Natural killer cell (primary cell): Measurements from ENCODE around the gene MYO1D. TPM values are rescaled to one million over a fixed set of nuclear protein-coding genes. Genes with fewer than 3 reads are reported as not detected.

Experiments
- ATAC-seq, 3 donors: fragments of 150-1000 bp in 2 of 3; fragments of 200-7000 bp in 1 of 3; cut with Tn5 transposase; 1 replicate in 1 of 3; 2 replicates in 2 of 3; pipeline ENCODE4 v1.10.0; 2021; ENCODE audit warnings: mild to moderate bottlenecking in 2 of 3, moderate library complexity in 2 of 3
- DNase-seq, 2 donors: peaks; one replicate each; pipeline versions ENCODE4 v3.0.0 to v3.0.0-alpha.2; 2013 to 2021; ENCODE audit warnings: mixed read lengths in 1 of 2
- H3K27ac ChIP-seq: one replicate; pipeline ENCODE4 v1.5.1; 2013; ENCODE audit warnings: mild to moderate bottlenecking, low read length
- H3K27me3 ChIP-seq: one replicate; pipeline ENCODE4 v1.6.1; 2013; ENCODE audit warnings: low read length; ENCODE audit not compliant: control insufficient read depth, insufficient read depth
- H3K36me3 ChIP-seq: one replicate; pipeline ENCODE4 v1.6.1; 2013; ENCODE audit warnings: low read length; ENCODE audit not compliant: control insufficient read depth, insufficient read depth
- H3K4me1 ChIP-seq: one replicate; pipeline ENCODE4 v1.6.1; 2013; ENCODE audit warnings: low read length; ENCODE audit not compliant: control insufficient read depth, insufficient read depth
- H3K4me3 ChIP-seq: one replicate; pipeline ENCODE4 v1.5.1; 2013; ENCODE audit warnings: low read length
- H3K9me3 ChIP-seq: one replicate; pipeline ENCODE4 v1.6.1; 2013; ENCODE audit warnings: low read length; ENCODE audit not compliant: control insufficient read depth, insufficient read depth
- H3K27ac Mint-ChIP-seq, 2 donors: one replicate each; pipeline ENCODE4 v1.8.0; 2022; ENCODE audit warnings: mild to moderate bottlenecking in 2 of 2, mixed read lengths in 2 of 2, moderate library complexity in 1 of 2
- H3K27me3 Mint-ChIP-seq, 2 donors: one replicate each; pipeline ENCODE4 v1.8.0; 2022; ENCODE audit warnings: low read depth in 2 of 2, mixed read lengths in 2 of 2
- H3K36me3 Mint-ChIP-seq: one replicate; pipeline ENCODE4 v1.8.0; 2022; ENCODE audit warnings: mixed read lengths
- H3K4me1 Mint-ChIP-seq, 2 donors: one replicate each; pipeline ENCODE4 v1.8.0; 2022; ENCODE audit warnings: mixed read lengths in 2 of 2
- H3K4me3 Mint-ChIP-seq: one replicate; pipeline ENCODE4 v1.8.0; 2022; ENCODE audit warnings: mild to moderate bottlenecking, moderate library complexity, mixed read lengths
- H3K9me3 Mint-ChIP-seq, 2 donors: one replicate each; pipeline ENCODE4 v1.8.0; 2022; ENCODE audit warnings: mixed read lengths in 2 of 2
- CTCF ChIP-seq: fragments of 200-600 bp; IDR thresholded peaks from one replicate; pipeline ENCODE4 v1.8.0; 2022; ENCODE audit warnings: antibody characterized with exemption
- WGBS: methylation state at CpG from one replicate; pipeline ENCODE4 v1.1.7; 2013; ENCODE audit warnings: missing lambda C conversion rate; ENCODE audit not compliant: insufficient coverage; 5-methylcytosine and 5-hydroxymethylcytosine counted together
- intact Hi-C: fragments of 100-400 bp; cut with micrococcal nuclease; formaldehyde crosslinking; loops from one replicate; pipeline ENCODE4 v1.14.2; 2022
- total RNA-seq, 4 donors: library from RNA; stranded (reverse); fragments of 120-200 nt in 1 of 4; gene quantifications; one replicate each; pipeline versions ENCODE4 v1.2.3 to v1.2.4, GENCODE V29; 2013 to 2022

The MYO1D gene
- total RNA-seq, 3 donors from 2014 or later (not counting 1 experiment from before 2014, with no cell fraction given) = 6.8 to 20.2 (median 10.5) TPM

- H3K4me3 ChIP-seq = no peak overlapping the region
- H3K27me3 ChIP-seq = no peaks in the 10 kb centered on the region
- H3K9me3 Mint-ChIP-seq = no peaks in the 10 kb centered on the region
- no peak for DNase-seq
- H3K4me1 Mint-ChIP-seq = no peaks in the 10 kb centered on the region
- H3K9me3 ChIP-seq = peaks cover 7% of the 10 kb centered on the region
- TF ChIP-seq CTCF = no peak
- intact Hi-C loops = no loop called here
- ATAC-seq = no peak
- H3K4me1 ChIP-seq = no peaks in the 10 kb centered on the region
- WGBS = 95% methylated on average over 13 of the region's 13 CpGs
- H3K36me3 ChIP-seq = no peaks in the 10 kb centered on the region
- H3K4me3 Mint-ChIP-seq = no peak overlapping the region
- no peak overlapping the region for H3K27ac Mint-ChIP-seq
- no peak overlapping the region for H3K27ac ChIP-seq
- H3K36me3 Mint-ChIP-seq = no peaks in the 10 kb centered on the region
- H3K27me3 Mint-ChIP-seq = no peaks in the 10 kb centered on the region
These were observed 145.2 kb downstream of the MYO1D start for GRCh38 chr17:32731556-32732295.

GRCh38 chr17:32727681-32728080, 149.2 kb downstream of the MYO1D start:
- Histone ChIP-seq H3K4me1 (no peaks in the 10 kb centered on the region), H3K9me3 (peaks cover 7% of the 10 kb centered on the region), H3K27ac (no peak overlapping the region), H3K36me3 (no peaks in the 10 kb centered on the region), H3K4me3 (no peak overlapping the region), H3K27me3 (no peaks in the 10 kb centered on the region)
- peaks cover 0 to 3% of the 10 kb centered on the region in 2 donors for H3K9me3 Mint-ChIP-seq
- no peak overlapping the region for H3K4me3 Mint-ChIP-seq
- H3K36me3 Mint-ChIP-seq = peaks cover 13% of the 10 kb centered on the region
- H3K4me1 Mint-ChIP-seq = no peaks in the 10 kb centered on the region
- H3K27ac Mint-ChIP-seq = no peak overlapping the region
- peaks cover 0 to 6% of the 10 kb centered on the region in 2 donors for H3K27me3 Mint-ChIP-seq
- DNase-seq (no peak), ATAC-seq (no peak)
- intact Hi-C loops = no loop called here
- TF ChIP-seq CTCF = no peak

- Histone ChIP-seq H3K36me3 (no peaks in the 10 kb centered on the region), H3K4me1 (no peaks in the 10 kb centered on the region), H3K27me3 (no peaks in the 10 kb centered on the region), H3K4me3 (no peak overlapping the region), H3K9me3 (no peaks in the 10 kb centered on the region), H3K27ac (no peak overlapping the region)
- Mint-ChIP-seq H3K36me3 (peaks cover 13% of the 10 kb centered on the region), H3K4me1 (no peaks in the 10 kb centered on the region), H3K27ac (no peak overlapping the region), H3K4me3 (no peak overlapping the region), H3K9me3 (peaks cover 0 to 3% of the 10 kb centered on the region in 2 donors), H3K27me3 (peaks cover 0 to 6% of the 10 kb centered on the region in 2 donors)
- WGBS = no CpG with 5 or more reads among the region's 1 CpG
- ATAC-seq (no peak), DNase-seq (no peak)
- TF ChIP-seq CTCF = no peak
- intact Hi-C loops = no loop called here
These were observed 151.2 kb downstream of the MYO1D start for GRCh38 chr17:32725697-32726096.
